IPS-NIHi7 (cell line): ENCODE data around the gene ANP32E.

Experiments used
- DNase-seq: peaks from one replicate; pipeline ENCODE4 v3.0.0; 2012; ENCODE audit warnings: mixed read lengths; ENCODE audit errors: extremely low spot score

ANP32E gene

DNA sequence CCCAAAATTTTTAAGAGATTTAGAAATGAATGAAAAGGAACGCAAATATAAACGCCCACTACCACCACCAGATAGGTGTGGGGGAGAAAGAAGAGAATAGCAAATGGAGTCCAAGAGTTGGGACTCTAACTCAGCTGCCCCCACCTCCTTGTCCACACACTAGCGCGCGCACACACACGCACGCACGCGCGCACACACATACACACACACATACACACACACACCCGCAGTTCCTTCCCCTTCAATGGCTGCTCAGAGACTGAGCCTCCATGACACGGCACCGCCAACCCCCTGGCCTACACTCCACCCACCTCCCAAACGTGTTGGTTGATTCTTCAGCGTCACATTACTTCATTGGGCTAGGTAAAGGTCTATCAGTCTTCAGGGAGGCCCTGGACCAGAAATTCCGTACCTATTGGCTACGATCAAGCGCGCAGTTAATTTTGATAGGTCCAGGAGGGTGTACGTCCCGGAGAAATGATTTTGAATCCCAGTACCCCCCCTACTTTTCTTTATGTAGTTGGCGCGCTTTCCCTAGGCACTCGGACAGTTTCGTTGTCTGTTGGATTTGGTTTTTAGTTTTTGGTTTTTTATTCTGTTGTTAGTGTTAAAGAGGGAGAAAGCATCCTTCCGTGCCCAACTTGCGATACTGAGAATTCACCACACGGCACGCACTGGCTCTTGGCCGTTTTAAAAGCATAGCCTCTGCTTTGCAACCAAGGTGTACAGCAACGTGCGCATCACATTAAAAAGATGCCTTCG is at the start of gene ANP32E:
TSS of gene ANP32E (minus strand) at position 261 of the 762 bp plus-strand sequence. CDS start 326 bp downstream, outside the sequence.
- peak; percentile 97 for DNase-seq

DNA sequence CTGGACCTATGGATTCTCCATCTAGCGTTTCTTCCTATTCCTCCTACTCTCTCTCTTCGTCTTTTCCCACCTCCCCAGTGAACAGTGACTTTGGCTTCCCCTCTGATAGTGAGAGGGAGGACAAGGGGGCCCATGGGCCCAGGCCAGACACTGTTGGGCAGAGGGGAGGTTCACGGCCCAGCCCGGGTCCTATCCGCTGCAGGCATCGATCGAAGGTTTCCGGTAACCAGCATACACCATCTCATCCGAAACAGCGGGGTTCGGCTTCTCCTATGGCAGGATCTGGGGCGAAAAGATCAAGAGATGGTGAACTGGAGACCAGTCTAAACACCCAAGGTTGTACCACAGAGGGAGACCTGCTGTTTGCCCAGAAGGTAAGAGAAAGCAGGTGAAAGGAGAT is 47.3 kb upstream of the ANP32E start:
- no peak for DNase-seq

DNA sequence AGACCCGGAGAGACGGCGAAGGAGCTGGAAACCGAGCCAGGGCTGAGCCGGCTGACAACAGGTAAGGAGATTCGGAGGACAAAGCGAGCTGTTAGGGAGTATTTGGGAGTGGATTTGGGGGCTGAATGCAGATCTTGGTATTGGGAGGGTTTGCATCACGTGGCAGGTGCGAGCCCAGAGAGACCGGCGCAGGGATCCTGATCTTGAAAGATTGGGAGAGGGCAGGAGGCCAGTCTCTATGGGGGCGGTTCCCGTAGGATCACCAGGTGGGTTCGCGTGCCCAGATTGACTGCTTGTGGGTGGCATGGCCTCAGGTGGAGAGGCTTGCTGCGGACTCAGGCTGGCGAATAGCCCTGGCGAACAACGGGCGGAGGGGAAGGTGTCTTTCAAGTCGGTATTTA is 46.6 kb upstream of the ANP32E start:
- no peak for DNase-seq

DNA sequence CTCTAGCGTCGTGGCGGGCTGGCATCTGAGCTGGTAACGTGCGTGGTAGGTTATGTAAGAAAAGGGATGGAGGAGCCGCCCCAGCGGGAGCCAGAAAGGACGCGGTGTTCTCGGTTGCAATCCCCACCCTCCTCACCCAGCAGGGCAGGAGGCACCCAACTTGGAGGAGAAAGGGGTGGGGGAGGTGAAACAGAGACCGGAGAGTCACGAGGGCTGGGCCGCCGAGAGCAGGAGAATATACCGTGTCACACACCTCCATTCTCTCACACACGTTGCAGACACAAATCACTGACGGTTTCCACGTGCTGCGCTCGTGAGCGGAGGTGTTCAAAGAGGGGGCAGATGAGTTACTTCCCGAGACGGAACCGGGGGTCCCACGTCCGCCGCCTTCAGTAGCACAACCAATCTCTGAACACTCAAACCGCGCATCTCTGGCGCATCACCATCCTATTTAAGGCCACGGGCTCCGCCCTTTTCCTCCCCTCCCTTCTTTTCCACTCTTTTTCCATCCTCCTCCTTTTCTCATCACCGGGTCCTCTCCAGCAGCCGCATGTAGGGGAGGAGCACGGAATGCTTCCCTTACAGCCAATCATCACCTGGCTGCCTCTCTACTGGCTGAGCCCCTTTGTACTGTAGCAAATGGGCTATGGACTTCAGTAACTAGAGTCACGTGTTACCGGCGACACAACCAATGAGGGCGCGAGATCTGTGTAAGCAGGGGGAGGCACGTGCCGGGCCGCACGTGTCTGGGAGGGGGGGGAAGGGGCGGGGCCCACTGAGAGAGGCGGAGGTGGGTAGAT is 46.0 kb upstream of the ANP32E start, which contains the start of gene CIART:
TSS of gene CIART (plus strand) at position 797 of the 800 bp plus-strand sequence. CDS start 714 bp downstream, outside the sequence.
- peak; percentile 90 for DNase-seq

DNA sequence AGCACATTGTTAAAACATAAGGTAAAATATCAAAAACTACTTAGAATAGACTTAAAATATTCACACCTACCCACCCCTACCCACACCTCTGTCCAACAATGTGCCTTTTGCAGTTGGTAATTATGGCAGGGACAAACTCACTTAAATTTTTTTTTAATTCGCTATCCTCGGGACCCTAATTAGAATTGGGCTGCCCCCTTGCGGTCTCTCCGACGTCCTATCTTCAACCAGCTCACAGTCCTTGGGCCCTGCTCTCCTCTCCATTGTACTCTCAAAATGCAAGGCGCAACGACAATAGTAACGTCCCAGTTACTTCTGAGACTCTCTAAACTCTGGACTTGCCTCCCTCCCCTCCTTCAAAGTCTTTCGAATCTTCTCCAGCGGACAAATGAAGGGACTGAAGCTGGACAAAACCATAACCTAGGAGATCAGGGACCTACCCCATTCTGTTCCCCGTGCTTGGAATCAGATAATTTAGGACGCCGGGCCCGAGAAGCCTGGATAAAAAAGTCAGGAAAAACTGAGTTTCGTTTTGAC is 45.4 kb upstream of the ANP32E start:
- peak; percentile 54 for DNase-seq

DNA sequence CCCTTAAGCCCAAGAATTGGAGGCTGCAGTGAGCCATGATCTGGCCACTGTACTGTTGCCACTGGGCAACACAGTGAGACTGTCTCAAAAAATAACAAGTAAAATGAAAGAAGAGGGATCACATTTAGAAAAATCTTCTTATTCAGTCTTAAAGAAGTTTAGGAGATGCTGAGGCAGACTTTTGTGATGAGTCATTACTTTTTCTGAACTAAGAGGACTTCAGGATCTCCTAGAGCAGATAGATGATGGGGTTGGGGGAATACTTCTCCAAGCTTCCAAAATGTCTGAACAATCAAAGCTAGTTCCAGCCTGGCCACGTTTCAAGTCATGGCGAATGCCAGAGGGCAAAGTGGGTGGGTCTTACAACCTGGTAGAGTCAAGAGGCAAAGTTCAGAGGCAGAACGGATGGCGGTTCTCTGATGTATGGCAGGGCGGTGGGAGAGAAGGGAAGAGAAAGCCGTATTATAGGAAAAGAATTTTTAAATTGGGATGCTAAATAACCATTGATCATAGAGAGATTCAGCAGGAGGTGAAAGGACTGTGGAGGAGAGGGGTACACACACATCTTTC is 44.3 kb upstream of the ANP32E start:
- no peak for DNase-seq

DNA sequence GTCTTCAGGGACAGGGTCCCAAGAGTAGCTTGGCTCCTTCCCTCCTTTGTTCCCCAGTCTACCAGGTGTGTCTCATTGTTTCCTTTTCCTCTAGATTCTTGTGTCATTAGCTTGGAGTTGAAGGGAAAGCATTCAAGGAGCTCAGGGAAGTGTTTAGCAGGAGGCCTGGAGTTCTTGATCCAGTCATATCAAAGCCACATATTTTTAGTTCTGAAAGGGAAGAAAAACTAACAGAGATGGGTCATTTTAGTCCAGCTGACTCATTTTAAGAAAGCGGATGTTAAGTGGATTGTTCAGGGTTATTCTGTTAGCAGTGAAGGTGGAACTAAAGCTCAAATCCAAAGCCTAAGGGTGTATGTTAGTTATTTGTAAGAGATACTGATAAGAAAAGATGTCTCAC is 37.4 kb upstream of the ANP32E start:
- no peak for DNase-seq

DNA sequence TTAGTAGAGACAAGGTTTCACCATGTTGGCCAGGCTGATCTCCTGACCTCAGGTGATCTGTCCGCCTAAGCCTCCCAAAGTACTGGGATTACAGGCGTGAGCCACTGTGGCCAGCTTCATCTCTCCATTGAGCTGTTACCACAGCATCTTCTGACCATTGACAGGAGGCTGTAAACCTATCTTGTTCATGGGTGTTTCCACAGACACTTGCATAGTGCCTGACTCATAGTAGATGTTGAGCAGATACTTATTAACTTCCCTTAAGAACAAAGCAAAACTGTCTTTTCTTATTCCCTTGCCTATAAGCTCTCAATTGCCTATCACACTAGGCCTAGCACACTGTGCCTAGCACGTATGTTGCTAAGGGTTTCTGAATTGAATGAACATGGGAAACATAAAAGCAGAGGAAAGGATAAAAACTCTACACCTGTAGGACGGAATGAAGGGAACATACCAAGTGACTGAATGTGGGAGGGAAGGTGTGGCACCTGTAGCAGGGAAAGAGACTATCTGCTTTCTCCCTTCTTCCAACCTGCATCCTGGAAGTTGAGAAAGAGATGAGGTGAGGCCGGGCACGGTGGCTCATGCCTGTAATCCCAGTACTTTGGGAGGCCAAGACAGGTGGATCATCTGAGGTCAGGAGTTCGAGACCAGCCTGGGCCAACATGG is 35.5 kb upstream of the ANP32E start:
- DNase-seq: no peak

DNA sequence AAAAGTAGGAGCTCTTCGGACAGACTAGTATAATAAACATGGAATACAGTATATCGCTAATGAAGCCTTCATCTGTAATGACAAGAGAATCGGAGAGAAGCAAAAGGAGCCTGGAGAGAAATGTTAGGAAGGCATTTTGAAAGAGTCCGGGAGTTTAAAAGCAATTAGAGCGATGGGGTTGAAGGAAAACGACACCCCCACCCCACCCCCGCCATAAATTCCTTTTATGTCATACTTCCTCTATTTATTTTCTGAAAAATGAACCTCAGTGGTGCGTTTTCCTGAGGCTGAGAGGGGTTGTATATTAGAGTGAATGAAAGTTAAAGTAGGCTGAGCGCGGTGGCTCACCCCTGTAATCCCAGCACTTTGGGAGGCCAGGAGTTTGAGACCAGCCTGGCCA is 33.5 kb upstream of the ANP32E start:
- no peak for DNase-seq

DNA sequence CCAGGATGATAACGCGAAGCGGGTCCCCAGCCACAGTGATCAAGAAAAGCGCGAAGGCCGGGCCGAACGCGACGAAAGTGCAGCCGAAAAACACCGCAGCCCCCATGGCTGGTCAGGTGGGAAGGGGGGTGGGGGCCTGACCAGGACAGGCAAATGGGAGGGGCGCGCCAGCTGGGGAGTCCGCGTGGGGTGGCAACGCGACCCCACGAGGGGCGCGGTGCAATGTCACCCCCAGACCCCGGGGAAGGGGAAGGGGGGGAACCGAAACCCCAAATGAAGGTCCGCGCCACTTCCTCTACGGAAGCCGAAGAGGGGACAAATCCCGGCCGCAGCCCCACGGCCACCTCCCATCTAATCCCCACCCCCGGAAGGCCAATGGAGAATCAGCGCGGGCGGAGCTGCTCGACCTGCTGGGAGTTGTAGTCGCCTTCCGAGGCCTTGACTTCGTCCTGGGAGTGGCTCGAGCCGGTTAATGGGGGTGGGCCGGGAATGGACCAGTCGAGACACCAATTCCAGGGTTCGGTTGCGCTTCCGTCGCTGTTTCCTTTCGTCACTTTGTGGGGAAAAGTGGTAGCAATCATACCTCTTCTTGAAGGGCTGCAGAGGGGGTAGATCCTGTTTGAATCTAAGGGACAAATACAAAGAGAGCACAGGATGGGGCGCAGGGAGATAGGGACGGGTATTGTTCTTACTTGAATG is 32.9 kb upstream of the ANP32E start, which contains the start of gene APH1A:
TSS of gene APH1A (minus strand) at position 312 of the 699 bp plus-strand sequence. CDS start at position 106, 206 bp downstream.
- DNase-seq: peak; percentile 99

DNA sequence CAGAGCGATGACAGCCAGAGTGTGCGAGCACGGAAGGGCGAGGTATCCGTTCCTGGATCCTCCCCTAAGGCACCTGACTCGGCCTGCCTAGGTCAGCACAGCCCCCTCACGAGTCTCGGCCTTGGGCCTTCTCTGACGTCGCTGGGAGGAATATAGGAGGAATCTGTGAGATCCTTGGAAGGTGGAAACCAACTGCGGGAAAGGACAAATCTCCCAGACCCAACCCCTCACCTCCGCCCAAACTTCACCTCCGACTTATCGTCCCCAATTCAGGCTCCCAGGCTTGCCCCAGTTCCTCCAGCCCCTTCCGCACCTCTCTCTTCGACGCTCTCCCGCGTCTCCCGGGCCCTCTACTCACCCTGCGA is 32.4 kb upstream of the ANP32E start:
- DNase-seq: no peak

DNA sequence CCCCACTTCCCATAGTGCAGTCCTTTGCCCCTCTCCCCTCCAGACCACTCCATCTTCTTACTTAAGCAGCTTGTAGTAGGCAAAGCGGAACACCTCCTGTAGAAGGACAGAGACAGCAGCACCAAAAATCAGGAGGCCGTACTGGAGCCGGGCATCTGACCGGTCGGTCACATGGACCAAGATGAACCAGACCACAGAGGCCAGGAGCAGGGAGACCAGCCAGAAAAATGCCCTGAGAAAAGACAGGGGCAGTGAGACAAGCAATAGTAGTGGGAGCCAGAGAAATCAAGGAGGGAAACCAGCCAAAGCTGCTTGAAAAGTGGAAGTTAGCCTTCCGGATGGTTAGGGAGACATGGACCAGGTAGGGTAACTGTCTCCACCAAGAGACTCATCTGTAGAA is 32.0 kb upstream of the ANP32E start:
- DNase-seq: no peak

DNA sequence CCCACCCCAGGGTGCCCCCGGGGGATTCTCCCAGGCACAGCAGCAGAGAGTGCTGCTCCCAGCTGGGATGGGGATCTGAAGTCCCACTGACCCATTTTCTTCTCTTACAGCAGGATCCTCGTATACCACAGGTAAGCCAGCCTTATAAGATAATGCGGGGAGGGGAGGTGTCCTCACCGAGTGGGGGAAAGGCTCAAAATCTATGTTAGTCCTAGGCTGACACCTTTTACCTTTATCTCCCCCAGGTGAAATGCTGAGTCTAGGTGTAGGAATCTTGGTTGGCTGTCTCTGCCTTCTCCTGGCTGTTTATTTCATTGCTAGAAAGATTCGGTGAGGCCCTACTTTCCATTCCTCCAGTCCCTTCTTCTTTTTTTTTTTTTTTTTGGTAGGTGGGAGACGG is 27.6 kb upstream of the ANP32E start:
- DNase-seq: no peak

DNA sequence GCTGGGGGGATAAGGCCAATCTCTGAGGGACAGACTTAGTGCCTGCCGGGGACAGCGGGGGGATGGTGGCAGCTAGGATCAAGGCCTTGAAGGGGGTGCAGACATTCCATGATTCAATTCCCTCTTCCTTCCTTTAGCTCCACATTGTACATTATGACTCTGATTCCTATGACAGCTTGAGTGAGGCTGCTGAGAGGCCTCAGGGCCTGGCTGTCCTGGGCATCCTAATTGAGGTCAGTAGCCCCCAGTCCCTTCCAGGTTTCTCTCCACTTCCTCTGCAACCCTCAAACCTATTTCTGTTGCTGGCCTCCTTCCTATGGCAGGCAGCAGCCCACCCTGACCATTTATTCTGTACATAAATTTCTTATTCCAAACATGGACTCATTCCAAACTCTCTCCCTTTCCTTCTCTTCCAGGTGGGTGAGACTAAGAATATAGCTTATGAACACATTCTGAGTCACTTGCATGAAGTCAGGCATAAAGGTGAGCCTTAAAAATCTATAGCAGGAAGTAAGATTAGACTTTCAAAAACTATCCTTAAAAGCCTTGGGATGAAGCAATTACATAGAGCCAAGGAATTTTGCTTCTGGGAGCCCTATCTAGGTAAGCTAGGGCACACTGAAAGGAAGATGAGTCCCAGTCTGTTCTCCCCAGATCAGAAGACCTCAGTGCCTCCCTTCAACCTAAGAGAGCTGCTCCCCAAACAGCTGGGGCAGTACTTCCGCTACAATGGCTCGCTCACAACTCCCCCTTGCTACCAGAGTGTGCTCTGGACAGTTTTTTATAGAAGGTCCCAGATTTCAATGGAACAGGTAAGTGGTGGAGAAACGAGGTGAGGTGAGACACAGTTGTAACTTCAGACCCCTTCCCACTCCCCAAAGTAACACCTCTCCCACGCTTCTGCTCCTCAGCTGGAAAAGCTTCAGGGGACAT is 26.7 kb upstream of the ANP32E start:
- no peak for DNase-seq

DNA sequence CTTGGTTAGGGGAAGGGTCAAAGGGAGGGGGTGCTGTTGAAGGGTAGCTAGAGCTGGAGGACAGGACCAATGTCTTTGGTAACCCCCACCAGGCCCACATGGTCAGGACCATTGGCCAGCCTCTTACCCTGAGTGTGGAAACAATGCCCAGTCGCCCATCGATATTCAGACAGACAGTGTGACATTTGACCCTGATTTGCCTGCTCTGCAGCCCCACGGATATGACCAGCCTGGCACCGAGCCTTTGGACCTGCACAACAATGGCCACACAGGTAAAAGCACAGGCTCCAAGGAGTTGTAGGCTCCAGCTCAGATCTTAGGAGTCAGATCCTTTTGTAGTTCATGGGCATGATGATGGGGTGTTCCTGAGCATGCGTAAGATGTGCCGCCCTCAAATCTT is 25.5 kb upstream of the ANP32E start:
- no peak for DNase-seq

DNA sequence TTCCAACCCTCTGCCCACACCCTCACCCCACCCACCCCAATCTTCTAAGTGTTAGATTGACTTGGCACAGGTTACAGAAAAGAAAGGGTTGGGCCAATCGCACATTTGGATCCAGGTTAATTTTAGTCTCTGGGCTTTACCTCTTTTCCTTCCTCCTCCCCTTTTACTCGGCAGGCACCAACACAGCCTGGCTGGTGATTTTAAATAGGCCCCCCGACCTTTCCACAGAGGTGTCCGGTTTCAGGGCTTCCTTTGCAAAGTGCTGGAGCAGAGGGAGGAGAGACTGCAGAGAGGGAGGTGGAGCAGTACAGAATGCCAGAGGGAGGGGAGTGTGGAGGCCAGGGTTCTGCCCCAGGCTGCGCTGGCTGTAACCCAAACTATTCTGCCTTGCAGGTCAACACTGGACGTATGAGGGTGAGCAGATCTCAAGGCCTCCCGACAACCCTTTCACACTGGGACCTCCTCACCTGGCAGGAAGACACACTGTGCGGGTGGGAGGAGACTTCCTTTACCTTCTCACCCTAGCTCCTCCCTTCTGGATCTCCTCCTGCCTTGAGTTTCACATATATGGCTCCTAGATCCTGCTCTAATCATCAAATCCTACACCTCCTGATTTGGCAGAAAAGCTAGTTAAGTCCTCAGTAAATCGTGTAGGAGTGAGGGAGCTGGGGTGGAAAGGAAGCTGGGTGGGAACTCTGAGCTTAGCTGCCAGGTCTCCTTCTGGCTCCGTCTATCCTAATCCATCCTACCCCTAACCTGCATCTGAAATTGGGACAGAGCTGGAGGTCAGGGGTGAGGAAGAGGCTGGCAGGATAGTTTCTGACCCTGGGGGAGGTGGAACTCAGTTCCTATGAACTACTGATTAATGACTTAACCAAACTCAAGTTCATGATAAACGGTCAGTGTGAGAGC is 24.1 kb upstream of the ANP32E start:
- peak; percentile 78 for DNase-seq

DNA sequence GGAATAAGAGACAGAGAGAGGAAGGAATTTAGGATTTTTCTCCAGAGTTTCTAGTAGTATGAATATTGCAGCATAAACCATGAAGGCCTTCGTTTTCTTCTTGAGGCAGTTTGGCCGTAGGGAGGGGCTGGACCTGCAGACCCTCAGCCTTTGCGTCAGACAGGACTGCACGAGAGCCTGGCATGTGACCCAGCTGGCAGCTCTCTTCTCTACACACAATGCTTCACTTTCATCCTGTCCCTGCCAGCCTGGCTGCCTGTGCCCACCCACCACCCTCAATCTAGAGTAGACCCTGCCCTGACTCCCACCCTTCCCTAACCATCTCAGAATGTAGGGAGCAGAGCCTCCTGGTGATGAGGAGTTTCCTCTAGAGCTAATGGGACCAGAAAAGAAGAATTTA is 23.3 kb upstream of the ANP32E start:
- DNase-seq: no peak

DNA sequence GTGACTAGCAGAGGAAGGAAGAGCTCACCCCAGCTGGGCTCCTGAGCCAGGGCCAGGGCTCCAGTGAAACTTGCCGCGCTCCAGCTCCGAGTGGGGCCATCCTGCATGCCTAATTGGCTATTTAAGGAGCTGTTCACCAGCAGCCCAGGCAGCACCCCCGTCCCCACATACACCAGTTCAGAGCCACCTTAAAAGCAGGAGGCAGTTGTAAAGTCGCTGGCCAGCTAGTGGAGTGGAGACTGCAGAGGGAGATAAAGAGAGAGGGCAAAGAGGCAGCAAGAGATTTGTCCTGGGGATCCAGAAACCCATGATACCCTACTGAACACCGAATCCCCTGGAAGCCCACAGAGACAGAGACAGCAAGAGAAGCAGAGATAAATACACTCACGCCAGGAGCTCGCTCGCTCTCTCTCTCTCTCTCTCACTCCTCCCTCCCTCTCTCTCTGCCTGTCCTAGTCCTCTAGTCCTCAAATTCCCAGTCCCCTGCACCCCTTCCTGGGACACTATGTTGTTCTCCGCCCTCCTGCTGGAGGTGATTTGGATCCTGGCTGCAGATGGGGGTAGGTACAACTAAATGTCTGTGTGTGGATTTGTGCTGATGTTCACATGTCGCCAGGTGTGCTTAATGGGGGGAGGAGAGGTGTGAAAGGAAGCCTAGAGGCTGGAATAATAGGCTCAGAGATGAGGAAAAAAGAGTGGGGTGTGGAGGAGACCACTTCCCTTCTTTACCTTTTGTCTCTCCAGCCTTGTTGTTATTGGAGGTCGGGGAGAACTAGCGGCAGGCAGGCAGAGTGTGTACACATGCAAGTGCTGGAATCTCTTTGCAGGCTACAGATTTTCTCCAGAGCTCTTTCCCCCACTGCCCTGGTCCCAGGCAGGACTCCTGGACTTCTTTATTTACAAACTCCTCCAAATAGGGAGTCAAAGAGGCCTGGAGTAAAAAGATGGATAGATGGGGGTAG is 22.0 kb upstream of the ANP32E start, which contains the start of gene CA14:
TSS of gene CA14 (plus strand) at position 151 of the 962 bp plus-strand sequence. CDS start at position 506, 355 bp downstream.
- DNase-seq: peak; percentile 44
